Stimulated activated CD8-positive, alpha-beta memory T cell treated with anti-CD3 and anti-CD28 coated beads, Interleukin-15, amount 100 ng/mL, for 24 hours (primary cell): Measurements from ENCODE around the gene CAMK1D.

Experiments
- DNase-seq: peaks from one replicate; pipeline ENCODE4 v3.0.0-alpha.2; 2020; ENCODE audit warnings: low read depth

Gene CAMK1D

DNA sequence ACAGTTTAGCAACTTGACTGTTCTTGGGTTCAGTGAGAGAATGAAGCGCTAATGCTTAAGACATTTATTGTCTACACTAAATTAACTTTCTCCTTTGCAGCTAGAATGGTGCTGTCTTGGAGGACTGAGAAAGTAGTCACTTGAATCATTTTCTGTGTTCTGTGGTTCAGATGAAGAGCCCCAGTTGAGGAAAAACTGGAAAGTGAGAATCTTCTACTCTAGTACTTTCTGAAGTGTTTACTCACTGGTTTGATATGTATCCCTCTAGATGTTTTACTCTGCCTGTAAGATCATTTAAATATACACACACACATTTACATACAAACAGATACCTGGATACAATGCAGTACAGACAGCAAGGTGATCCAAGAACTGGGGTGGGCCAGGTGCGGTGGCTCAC is 308.1 kb downstream of the CAMK1D start:
- no peak for DNase-seq

DNA sequence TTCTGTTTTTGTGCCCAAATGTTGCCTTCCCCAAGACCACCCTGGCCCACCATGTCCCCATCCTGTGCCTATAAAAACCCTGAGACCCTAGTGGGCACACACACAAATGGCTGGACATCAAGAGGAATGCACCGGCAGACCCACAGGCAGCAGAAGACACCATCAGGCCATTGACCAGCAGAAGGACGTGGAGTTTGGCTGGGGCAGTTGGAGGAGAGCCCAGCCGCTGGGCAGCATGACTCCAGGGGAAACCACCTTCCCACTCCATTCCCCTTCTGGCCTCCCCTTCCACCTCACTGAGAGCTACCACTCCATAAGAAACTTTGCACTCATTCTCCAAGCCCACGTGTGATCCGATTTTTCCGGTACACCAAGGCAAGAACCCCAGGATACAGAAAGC is 309.2 kb downstream of the CAMK1D start:
- no peak for DNase-seq

DNA sequence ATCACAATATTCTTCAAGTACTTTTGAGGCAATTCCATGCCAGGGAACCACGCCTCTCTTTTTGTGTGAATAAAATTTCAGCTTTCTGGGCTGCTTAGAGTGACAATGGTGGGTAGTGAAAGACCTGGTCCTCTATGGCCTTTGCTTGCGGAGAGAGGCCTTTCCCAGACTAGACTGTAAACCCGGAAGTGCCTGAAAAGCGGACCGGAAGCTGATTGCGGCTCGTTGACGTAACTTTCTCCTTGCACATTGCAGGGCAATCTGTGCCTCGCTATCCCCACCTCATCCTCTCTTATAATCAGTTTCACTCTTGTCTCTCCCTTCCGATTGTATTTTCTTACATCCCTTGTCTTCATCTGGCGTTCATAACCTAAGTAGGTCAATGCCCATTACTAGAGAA is 310.4 kb downstream of the CAMK1D start:
- DNase-seq: no peak

DNA sequence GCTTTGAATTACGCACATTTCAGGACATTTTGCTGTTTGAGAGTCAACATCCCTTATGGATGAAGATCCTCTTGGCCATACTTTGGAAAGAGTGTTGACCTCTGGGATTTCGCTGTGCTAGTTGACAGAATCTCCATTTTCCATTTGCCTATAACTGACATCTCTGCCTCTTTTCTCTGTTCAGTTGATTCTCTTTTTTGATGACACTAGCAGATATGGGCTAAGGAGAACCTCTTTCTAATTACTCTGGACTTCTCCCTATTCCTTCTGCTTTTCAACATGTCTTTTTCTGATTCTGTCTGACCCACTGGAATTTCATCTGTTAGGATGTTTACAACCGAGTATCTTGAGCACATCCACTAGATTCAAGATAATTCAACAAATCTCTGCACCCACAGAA is 311.5 kb downstream of the CAMK1D start:
- no peak for DNase-seq

DNA sequence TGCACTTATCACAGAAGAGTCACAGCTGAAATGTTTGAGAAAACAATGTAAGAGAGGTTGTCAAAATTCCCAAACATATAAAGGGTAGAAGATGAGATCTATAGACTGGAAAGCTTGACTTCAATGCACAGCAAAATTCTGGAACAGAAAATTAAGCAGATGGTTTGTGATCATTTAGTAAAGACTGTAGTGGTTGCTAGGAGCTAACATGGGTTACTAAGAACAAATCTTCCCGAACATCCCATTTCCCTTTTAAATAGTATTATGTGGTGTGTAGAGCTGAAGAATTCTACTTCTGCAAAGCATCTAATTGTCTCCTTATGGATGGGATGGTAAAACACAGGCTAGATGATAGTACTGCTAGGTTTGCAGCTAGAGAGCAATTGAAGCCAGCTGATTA is 312.3 kb downstream of the CAMK1D start:
- no peak for DNase-seq

DNA sequence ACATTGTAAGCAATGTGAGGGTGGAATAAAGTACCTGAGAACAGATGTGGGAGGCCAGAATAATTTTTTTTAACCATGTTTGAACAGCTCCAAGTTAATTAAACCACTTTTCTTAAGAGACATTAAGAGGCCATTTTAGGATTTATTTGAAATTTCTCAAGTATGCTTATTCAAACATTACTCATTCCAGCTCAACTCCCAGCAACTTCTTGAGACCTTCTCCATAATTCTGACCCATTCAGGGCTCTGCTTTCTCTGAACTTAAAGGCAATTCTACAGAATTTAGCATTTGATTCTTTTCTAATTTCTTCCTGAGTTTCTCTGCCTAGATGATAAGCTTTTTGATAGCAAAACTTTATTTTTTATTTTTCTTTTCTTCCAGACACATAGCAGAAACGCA is 314.5 kb downstream of the CAMK1D start:
- DNase-seq: no peak

DNA sequence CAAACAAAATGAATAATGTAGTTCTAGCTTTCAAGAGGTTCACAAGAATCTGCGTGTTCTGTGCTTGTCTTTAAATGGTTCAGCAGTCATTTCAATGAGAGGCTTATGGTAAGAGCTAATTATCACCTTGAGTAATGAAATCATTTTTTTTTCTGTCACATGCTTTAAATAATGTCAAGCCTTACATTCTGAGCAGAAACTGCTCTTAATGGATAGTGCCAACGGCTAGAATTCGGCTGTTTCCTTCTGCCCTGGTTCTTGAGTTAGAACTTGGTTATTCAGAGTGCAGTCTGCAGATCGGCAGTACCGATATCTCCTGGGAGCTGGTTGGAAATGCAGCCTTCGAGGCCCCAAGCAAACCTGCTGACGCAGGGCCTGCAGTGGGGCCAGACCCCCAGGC is 316.2 kb downstream of the CAMK1D start:
- no peak for DNase-seq

DNA sequence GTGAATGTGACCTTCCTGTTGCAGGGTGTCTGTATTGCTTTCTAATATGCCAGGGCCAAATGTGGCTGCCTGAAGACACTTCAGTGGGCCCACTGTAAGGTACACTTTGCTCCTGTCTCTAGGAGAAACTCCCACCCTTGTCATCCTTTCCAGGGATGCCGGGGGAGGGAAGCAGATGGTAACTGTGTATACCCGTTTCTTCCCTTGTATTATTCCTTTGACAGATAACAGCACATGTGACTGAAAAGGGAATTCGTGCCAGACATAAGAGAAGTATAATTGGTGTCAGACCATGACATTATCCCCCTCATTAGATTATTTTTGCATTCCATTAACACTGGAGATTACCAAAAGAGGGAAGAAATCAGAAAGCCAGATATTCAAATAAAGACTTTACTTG is 317.7 kb downstream of the CAMK1D start:
- no peak for DNase-seq

DNA sequence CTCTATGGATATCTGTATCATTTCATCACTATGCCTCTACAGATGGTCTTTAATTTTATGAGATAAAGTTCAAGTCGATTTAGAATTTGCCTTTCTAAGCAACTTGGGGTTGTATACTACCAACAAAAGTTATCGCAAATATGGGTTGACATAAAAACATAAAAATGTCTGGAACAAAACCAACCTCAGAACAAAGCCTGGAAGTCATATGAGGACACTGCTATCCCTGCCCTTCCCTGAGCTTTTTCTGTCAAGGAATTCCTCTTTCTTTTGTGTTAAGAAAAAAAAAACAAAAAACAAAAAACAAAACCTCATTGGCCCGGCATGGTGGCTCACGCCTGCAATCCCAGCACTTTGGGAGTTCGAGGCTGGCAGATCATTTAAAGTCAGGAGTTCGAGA is 319.3 kb downstream of the CAMK1D start:
- no peak for DNase-seq

DNA sequence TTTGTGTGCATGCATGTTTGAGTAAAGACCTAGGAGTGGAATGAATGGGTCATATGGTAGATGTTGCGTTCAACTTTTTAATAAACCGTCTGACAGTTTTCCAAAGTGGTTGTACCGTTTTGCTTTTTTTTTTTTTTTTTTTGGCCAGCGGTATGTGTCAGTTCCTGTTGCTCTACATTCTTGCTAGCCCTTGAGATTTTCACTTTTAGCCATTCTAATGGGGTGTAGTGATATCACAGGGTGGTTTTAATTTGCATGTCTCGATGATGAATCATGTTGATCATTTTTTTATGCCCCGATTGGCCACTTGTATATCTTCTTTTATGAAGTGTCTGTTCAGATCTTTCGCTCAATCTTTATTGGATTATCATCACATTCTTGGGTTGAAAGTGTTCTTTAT is 320.7 kb downstream of the CAMK1D start:
- no peak for DNase-seq

DNA sequence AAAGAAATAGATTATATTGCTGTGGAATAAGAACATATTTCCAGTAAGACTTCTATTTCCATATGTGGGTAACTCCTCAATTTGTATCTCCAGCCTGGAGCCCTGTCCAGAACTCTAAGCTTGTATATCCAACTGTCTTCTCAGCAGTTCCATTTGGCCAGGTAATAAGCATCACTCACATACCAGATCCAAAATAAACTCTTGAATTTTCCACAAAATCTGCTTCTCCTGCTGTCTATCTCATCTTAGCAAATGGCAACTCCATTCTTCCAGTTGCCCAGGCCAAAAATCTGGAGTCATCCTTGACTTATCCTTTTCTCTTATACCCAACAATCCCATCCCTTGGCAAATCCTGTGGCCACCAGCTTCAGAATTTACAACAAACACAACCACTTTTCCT is 325.8 kb downstream of the CAMK1D start:
- no peak for DNase-seq

DNA sequence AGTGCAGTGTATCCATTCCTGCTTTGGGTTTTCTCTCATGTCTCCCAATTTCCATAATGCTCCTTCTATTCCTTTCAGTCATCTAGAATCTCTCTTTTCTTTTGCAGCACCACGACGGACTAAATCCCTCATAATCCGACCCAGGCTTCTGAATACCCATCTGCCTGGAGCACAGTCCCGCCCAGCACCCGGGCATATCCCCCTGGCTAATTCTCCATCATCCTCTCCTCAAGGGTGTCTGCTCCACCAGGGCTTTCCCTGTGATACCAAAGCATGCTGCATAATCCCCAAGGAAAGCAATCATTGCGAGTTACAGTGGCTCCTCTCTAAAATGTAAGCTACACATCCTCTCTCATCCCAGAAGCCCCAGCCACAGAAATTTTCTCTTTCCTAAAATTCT is 330.3 kb downstream of the CAMK1D start:
- DNase-seq: no peak

DNA sequence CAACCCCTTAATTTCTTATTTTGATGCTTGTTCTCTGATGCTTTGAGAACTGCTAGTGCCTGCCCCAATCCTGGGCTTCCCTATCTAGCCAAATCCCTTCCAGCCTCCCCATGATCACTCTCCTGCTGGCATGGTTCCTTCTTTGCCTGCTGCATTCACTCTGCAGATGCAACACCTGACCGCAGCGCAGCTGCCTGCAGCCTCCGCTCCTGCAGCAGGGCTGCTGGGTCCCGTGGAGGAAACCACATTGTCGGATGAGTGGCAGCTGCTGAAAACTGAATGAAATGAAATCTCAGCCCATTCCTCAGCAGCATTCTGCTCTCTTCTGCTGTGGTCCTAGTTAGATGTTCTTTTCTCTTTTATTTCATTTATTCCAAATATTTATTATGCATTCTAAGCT is 331.9 kb downstream of the CAMK1D start:
- DNase-seq: no peak

DNA sequence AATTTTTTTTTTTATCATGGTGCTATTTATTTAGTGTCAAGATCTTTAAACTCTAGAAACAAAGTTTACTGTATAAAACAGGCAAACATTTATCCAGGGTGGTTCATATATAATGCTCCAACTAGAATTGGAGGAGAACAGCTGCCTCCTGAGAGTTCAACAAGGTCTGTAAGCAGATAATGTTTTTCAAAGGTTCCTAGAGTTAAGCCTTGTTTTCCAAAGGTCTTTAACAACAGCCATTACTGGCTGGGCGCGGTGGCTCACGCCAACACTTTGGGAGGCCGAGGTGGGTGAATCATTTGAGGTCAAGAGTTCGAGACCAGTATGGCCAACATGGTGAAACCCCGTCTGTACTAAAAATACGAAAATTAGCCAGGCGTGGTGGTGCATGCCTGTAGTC is 335.4 kb downstream of the CAMK1D start:
- no peak for DNase-seq

DNA sequence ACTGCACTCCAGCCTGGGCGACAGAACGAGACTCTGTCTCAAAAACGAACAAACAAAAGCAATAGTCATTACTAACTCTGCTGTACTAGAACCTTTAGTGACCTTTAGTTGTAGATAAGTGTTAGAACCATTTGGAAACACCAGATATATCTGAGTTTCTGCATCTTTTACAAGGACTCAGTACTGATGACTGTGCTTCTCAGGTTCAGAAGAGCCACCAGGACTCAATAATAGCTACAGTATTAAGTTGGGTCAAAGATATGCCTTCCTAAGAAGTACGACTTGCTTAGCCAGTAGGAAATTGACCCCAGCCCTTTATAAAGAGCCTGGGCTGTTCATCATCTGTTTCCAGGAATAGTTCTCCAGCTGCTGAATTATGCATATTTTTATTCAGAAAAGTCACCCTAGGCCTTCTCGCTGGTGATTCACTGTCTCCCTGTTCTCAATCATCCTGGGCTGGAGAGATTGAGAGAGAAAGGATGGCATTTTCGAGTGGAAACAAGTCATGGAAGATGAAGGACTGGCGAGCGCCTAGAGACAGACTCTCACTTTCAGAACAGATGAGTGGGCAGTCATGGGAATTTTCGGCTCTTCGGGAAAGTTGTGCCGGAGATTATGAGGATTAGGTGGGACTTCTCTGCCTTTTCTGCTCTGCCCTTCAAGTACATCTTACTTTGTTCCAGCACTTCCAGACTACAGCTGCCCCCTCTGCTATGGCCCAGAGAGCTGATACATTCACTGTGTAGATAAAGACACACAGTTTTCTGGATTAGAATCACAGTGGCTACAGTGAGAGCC is 336.1 kb downstream of the CAMK1D start:
- no peak for DNase-seq

DNA sequence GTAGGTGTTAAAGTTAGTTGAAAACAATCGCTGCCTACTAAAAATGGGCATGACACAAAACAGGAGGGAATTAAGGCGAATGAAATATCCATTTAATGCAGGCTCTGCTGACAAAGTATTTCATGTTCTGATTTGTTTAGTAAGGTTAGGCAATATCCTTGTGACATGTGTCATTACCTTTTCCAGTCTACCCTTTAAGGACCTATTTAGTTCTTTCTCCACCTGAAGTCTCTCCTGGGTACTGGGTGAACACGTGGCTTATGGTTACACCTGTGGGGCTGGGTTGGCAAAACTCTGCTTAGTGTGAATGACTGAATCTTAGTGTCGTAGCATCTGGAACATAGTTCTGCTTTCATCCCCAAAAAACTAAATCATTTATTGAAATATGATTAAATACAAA is 338.6 kb downstream of the CAMK1D start:
- no peak for DNase-seq

DNA sequence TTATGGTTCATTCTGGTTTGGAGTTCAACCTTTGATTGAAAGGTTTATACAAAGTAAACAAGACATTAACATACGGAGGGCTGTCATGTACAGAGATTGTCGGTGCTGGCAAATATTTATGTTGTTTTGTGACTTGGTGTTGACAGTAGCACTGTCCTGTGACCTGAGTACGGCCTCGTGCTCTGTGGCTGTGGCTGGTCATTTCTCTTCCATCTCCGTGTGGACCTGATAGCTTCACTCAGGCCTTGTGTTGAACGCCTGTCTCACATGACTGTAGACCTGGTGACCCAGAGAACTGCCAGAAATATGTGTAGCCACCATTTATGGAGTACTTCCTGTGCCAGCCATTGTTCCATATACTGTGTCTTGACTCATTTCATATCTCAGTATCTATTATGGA is 340.5 kb downstream of the CAMK1D start:
- DNase-seq: no peak

DNA sequence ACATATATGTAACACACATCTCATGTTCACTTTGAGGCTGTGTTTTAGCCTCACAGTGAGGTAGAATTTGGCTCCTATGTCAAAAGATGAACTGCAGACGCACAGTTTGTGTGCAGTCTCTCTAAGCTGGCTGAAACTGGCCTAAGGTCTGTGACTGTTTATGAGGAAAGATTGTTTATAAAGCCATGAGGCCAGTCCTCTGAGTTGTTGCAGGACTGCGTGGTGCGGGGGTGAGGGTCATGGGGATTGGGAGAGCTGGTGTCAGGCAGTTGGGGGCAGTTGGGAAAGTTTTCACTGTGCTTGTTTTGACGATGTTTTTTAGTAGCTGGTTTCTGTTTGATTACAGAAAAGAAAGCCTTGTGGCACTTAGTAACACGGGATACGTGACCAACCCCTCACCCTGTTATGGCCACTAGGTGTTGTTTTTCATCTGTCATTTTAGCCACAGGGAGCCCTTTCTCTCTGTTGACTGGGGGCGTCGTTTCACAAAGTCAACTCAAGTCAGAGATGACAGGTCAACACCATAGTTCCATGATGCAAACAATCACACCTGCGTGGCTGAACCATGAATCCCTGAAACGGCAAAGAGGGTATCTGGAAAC is 341.3 kb downstream of the CAMK1D start:
- no peak for DNase-seq

DNA sequence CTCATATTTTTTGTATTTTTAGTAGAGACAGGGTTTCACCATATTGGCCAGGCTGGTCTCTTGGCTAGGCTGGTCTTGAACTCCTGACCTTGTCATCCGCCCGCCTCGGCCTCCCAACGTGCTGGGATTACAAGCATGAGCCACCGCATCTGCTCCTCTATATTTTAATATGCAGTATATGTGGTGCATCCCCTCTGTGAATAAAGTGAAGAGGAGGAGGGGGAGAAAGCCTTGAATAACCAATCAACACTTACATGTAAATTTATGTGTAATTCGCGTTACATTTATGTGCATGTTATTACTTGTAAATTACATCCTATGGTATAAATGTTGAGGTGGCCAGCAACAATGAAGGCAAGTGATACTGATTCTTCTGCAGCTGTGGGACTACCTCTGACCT is 342.2 kb downstream of the CAMK1D start:
- DNase-seq: no peak

DNA sequence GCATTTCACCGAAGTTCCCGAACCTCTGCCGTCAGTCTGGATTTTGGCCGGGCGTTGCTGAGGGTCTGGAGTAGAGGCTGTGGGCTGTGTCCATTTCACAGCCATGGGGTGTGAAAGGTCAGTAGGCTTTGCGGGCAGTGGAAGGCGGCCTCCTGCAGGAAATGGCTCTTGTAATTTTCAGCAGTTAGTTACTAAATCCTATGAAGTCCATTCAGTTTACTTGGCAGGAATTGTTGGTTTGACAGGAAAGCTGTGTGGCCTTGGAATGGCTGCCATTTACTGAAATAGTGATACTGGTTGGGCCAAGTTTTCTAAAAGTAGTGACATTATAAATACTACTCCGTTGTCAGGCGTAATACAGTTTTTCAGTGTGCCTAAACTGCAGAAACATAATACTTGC is 348.4 kb downstream of the CAMK1D start:
- DNase-seq: no peak

DNA sequence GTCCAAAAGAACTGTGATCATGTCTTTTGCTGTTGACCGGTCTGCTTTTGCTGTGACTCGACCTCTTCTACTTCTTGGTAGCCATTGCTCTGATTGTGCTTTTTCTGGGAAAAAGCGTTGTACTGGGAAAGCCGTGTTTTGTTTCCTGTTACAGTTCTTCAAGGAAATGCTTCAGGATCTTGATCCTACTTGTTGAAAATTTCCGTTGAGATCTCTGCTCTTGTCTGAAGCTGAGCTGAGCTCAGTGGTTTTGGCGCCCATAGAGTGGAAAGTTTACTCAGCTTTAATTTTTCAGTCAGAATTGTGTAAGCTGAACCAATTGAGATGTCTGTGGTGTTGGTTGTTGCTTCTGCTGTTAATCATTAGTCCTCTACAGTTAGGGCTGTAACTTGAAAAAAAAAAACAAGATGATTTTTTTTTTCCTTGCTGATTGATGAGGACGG is 349.9 kb downstream of the CAMK1D start:
- DNase-seq: no peak

DNA sequence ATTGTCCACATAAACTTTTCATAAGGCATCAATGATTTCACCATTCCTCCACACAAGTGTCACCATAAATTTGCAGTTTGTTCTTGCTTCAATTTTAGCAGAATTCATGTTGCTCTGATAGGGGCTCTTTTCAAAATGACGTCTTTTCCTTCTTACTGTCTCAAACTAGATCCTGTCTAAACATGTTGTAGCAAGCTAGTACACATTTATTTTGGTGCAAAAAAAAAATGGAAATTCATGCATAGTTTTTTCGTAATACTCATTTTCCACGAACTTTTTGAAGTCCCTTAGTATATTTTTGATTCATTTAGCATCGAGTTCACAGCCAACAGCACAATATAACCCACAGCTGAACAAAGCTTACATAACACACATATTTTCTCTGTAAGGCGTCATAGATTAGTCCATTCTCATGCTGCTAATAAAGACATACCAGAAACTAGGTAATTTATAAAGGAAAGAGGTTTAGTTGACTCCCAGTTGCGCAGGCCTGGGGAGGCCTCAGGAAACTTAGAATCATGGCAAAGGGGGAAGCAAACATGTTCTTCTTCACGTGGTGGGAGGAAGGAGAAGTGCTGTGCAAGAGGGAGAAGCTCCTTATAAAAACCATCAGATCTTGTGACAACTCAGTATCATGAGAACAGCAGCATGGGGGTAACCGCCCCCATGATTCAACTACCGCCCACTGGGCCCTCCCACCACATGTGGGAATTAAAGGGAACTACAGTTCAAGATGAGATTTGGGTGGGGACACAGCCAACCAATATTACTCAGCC is 350.6 kb downstream of the CAMK1D start:
- DNase-seq: no peak

DNA sequence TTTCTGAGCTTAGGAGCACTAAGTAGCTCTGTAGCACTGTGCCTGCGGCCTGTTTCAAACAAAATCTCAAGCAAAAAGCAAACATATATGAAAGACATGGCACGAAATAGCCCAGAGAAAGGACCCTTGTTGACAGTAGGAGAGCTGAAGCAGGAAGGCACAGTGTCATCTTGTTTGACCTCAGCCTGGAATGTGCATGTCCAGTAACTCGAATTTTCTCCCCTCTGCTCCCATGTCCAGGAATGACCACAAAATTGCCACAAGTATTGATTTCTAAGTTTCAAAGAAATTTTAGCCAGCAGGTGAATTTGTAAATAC is 351.2 kb downstream of the CAMK1D start:
- no peak for DNase-seq
